OCI-LY1 (cell line): ENCODE results near the gene MXRA8.

Experiments used
- CTCF ChIP-seq: fragments of 200-600 bp; sonication (generic), shearing (Covaris generic); IDR thresholded peaks from 2 replicates; pipeline ENCODE4 v1.5.1; 2017; ENCODE audit warnings: mild to moderate bottlenecking, antibody characterized with exemption, low read length, moderate library complexity, mixed read lengths
- EZH2 ChIP-seq: fragments of 200-600 bp; sonication (generic), shearing (Covaris generic); IDR thresholded peaks from 2 replicates; pipeline ENCODE4 v1.8.0; 2017; ENCODE audit warnings: borderline replicate concordance, mixed run types, mild to moderate bottlenecking, antibody characterized with exemption, low read length, moderate library complexity, mixed read lengths

DNA sequence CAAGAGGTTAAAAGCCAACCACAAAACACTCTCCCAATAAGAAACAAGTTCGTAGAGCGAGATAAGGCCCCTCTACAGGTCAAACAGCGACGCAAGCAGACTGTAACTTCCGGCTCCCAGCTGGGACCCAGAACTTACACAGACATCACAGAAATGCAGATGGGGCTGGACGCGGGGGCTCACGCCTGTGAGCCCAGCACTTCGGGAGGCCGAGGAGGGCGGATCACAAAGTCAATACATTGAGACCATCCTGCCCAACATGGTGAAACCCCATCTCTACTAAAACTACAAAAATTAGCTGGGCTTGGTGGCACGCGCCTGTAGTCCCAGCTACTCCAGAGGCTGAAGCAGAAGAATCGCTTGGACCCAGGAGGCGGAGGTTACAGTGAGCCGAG lies 29.7 kb upstream of the MXRA8 start:
- TF ChIP-seq CTCF (no peak), EZH2 (no peak)
